Measurements from ENCODE around the gene TMEM119.

DNA sequence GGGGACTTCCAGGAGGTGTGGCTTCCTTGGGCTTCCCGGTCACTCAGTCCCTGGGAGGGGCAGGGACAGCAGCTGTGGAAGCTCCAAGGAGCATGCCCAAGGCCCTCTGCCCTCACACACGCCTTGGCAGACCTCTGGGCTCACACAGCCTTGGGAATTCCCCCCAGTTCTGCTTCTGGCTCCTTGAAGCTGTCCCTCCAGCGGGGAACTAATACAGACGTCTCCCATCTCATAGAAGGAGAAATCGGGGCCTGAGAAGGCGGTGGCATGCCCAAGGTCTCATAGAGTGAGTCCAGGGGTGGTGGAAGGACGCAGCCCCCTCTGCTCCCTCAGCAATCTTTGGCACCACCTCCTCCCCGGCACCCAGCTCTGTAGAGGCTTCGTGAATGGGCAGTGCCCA, 15.7 kb upstream of the TMEM119 start:
- TF ChIP-seq FOSL2 (IDR thresholded peaks at IDR 0.05; ENCODE audit: borderline replicate concordance, low read depth) (no peak), POLR2AphosphoS5 (IDR thresholded peaks at IDR 0.05; ENCODE audit: low read depth, low read length) (no peak)
- TF ChIP-seq, protein P1, sequence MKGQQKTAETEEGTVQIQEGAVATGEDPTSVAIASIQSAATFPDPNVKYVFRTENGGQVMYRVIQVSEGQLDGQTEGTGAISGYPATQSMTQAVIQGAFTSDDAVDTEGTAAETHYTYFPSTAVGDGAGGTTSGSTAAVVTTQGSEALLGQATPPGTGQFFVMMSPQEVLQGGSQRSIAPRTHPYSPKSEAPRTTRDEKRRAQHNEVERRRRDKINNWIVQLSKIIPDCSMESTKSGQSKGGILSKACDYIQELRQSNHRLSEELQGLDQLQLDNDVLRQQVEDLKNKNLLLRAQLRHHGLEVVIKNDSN (IDR thresholded peaks at IDR 0.05; ENCODE audit: borderline replicate concordance, low read depth): no peak
- TF ChIP-seq, protein P2, sequence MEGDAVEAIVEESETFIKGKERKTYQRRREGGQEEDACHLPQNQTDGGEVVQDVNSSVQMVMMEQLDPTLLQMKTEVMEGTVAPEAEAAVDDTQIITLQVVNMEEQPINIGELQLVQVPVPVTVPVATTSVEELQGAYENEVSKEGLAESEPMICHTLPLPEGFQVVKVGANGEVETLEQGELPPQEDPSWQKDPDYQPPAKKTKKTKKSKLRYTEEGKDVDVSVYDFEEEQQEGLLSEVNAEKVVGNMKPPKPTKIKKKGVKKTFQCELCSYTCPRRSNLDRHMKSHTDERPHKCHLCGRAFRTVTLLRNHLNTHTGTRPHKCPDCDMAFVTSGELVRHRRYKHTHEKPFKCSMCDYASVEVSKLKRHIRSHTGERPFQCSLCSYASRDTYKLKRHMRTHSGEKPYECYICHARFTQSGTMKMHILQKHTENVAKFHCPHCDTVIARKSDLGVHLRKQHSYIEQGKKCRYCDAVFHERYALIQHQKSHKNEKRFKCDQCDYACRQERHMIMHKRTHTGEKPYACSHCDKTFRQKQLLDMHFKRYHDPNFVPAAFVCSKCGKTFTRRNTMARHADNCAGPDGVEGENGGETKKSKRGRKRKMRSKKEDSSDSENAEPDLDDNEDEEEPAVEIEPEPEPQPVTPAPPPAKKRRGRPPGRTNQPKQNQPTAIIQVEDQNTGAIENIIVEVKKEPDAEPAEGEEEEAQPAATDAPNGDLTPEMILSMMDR (IDR thresholded peaks at IDR 0.05): no peak
